HG02678 (cell line): ENCODE results near the gene CIB4.
"Not testable (repeated sequence)": the region's sequence is repeated elsewhere in the genome, so short reads cannot be mapped to it uniquely, and the experiment has no call there.

ENCODE experiments used
- ATAC-seq: cut with Tn5 transposase; IDR thresholded peaks from one replicate; pipeline ENCODE4 v1.9.1; 2021; ENCODE audit warnings: mild to moderate bottlenecking, moderate library complexity; ENCODE audit not compliant: unreplicated experiment

The CIB4 gene

GRCh38 chr2:26572591-26572990, 68.6 kb downstream of the CIB4 start:
- no peak for ATAC-seq

GRCh38 chr2:26571316-26571715, 69.8 kb downstream of the CIB4 start:
- no peak for ATAC-seq

GRCh38 chr2:26570083-26570430, 71.1 kb downstream of the CIB4 start:
- ATAC-seq: no peak

- ATAC-seq: no peak
Observed at GRCh38 chr2:26569216-26570082, 71.7 kb downstream of the CIB4 start.

- ATAC-seq: no peak
Observed at GRCh38 chr2:26568076-26568890, 72.9 kb downstream of the CIB4 start.

GRCh38 chr2:26567534-26567933, 73.6 kb downstream of the CIB4 start:
- ATAC-seq: no peak

GRCh38 chr2:26566731-26567130, 74.4 kb downstream of the CIB4 start:
- ATAC-seq: not testable (repeated sequence)

GRCh38 chr2:26566081-26566375, 75.1 kb downstream of the CIB4 start:
- ATAC-seq: no peak

- no peak for ATAC-seq
Observed at GRCh38 chr2:26564121-26564644, 77.0 kb downstream of the CIB4 start.

GRCh38 chr2:26563686-26564085, 77.5 kb downstream of the CIB4 start:
- no peak for ATAC-seq

GRCh38 chr2:26562811-26563645, 78.1 kb downstream of the CIB4 start:
- no peak for ATAC-seq

GRCh38 chr2:26561918-26562810, 79.0 kb downstream of the CIB4 start:
- no peak for ATAC-seq

GRCh38 chr2:26561376-26561775, 79.8 kb downstream of the CIB4 start:
- ATAC-seq: no peak

GRCh38 chr2:26560892-26561291, 80.3 kb downstream of the CIB4 start:
- no peak for ATAC-seq

GRCh38 chr2:26559556-26559955, 81.6 kb downstream of the CIB4 start:
- no peak for ATAC-seq

GRCh38 chr2:26559044-26559405, 82.1 kb downstream of the CIB4 start:
- no peak for ATAC-seq

- ATAC-seq: no peak
Observed at GRCh38 chr2:26558271-26559043, 82.7 kb downstream of the CIB4 start.

GRCh38 chr2:26557244-26557925, 83.8 kb downstream of the CIB4 start:
- ATAC-seq: no peak
